Measurements from ENCODE around the gene NOS3.

Gene NOS3

GRCh38 chr7:150979713-150980390 is 11.0 kb upstream of the NOS3 start:
- no peak for DNase-seq (ENCODE audit: low read depth in 1 of 2, low spot score in 1 of 2)

- DNase-seq (ENCODE audit: low read depth in 1 of 2, low spot score in 1 of 2): no peak
These were observed 10.2 kb upstream of the NOS3 start for GRCh38 chr7:150980663-150981062.

DNA sequence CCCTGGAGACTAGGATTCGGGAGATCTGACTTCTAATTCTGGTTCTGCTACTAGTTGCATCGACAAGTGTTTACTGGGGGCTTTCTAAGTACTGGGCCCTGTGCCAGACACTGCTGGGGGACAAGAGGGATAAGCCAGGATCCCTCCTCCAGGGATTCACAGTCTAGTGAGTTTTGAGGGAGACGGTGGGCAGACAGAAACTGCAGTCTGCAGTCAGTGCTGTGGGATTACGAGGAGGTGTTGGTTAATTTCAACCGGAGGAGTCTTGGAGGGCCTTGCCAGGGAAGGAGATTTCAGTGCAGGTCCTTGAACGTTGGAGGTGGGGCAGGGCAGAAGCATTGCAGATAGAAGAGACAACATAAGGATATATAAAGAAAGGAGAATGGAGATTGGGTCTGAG is 9.2 kb upstream of the NOS3 start:
- DNase-seq (ENCODE audit: low read depth in 1 of 2, low spot score in 1 of 2): no peak

DNA sequence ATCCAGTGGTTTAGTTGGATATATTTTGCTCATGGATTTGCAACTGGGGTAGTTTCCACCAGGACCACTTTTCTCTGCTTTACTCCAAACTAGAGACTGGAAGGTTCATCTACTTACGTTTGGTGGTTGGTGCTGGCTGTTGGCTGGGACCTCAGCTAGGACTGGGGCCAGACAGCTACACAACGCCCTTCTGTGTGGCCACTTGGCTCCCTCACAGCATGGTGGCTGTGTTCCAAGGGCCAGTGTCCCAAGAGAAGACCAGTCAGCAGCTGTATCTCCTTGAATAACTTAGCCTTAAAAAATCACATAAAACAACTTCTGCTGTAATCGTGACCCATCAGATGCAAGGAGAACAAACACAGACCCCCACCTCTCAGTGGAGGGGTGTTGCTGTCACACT is 8.5 kb upstream of the NOS3 start:
- no peak for DNase-seq (ENCODE audit: low read depth in 1 of 2, low spot score in 1 of 2)

DNA sequence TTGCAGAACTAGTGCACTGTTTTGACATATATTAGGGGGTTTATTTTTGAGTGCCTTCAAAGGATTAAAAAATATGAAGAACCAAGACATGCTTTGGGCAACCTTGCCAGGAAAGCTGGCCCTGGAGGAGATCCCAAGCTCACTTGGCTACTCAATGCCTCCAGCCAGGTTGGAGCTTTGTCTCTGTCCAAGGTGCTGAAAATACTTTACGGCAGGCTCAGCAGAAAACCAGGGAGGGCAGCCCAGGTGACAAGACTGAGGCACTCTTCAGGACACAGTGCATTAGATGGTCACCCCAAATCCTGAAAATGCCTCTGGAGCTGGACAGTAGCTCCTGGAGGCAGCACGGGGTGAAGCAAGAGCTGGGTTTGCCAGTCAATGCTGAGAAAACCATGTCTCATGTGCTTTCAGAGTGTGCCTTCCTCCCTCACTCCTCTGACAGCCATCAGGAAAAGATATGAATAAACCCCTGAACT is 6.9 kb upstream of the NOS3 start:
- no peak for DNase-seq (ENCODE audit: low read depth in 1 of 2, low spot score in 1 of 2)

DNA sequence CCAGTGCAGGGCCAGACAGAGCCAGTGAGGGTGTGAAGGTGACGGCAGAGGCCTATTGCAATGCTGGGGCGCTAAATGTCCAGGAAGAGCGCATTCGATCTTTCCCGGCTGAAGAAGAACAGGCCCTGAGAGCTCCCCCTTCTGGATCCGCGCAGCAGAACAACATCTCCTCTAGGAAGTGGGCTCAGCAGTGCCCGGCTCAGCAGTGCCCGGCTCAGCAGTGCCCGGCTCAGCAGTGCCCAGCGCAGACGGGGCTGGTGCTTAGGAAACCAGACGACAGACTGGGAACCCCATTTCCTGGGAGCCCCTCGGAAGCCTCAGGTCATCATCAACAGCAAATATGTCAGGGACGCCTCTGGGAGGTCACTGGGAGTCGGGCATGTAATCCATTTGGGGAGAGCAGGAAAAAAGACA is 4.7 kb upstream of the NOS3 start:
- DNase-seq (ENCODE audit: low read depth in 1 of 2, low spot score in 1 of 2): peak in 1 of 2 donors; percentile 39

GRCh38 chr7:150986556-150986955 is 4.3 kb upstream of the NOS3 start:
- no peak for DNase-seq (ENCODE audit: low read depth in 1 of 2, low spot score in 1 of 2)

- peak in 1 of 2 donors; percentile 44 for DNase-seq (ENCODE audit: low read depth in 1 of 2, low spot score in 1 of 2)
These were observed 2.3 kb upstream of the NOS3 start for GRCh38 chr7:150988230-150989226.

DNA sequence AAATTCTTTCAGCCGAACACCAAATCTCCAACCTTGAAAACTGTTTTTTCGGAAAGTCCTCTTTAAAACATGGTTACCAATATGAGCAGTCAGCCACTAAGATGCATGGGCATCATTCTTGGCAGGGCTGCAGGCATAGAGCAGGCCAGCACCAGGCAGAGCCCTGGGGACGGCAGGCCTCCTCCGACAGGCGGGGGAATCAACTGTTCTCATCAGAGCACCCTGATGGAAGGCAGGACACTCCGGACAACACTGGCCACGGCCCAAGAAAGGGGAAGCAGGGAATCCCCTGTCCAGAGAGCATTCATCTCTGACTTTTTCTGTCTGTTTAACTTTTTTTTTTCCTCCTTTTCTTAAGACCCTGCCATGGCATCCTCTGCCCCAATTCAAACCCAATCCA is 1.4 kb upstream of the NOS3 start:
- DNase-seq (ENCODE audit: low read depth in 1 of 2, low spot score in 1 of 2): no peak

DNA sequence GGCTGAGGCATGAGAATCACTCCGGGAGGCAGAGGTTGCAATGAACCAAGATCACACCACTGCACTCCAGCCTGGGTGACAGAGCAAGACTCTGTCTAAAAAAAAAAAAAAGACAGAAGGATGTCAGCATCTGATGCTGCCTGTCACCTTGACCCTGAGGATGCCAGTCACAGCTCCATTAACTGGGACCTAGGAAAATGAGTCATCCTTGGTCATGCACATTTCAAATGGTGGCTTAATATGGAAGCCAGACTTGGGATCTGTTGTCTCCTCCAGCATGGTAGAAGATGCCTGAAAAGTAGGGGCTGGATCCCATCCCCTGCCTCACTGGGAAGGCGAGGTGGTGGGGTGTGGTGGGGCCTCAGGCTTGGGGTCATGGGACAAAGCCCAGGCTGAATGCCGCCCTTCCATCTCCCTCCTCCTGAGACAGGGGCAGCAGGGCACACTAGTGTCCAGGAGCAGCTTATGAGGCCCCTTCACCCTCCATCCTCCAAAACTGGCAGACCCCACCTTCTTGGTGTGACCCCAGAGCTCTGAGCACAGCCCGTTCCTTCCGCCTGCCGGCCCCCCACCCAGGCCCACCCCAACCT is 1.3 kb downstream of the NOS3 start:
- DNase-seq (ENCODE audit: low read depth in 1 of 2, low spot score in 1 of 2): no peak

DNA sequence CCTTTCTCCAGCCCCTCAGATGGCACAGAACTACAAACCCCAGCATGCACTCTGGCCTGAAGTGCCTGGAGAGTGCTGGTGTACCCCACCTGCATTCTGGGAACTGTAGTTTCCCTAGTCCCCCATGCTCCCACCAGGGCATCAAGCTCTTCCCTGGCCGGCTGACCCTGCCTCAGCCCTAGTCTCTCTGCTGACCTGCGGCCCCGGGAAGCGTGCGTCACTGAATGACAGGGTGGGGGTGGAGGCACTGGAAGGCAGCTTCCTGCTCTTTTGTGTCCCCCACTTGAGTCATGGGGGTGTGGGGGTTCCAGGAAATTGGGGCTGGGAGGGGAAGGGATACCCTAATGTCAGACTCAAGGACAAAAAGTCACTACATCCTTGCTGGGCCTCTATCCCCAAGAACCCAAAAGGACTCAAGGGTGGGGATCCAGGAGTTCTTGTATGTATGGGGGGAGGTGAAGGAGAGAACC is 2.1 kb downstream of the NOS3 start:
- no peak for DNase-seq (ENCODE audit: low read depth in 1 of 2, low spot score in 1 of 2)

DNA sequence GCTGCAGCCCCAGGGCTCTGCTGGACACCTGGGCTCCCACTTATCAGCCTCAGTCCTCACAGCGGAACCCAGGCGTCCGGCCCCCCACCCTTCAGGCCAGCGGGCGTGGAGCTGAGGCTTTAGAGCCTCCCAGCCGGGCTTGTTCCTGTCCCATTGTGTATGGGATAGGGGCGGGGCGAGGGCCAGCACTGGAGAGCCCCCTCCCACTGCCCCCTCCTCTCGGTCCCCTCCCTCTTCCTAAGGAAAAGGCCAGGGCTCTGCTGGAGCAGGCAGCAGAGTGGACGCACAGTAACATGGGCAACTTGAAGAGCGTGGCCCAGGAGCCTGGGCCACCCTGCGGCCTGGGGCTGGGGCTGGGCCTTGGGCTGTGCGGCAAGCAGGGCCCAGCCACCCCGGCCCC is 2.7 kb downstream of the NOS3 start:
- no peak for DNase-seq (ENCODE audit: low read depth in 1 of 2, low spot score in 1 of 2)

GRCh38 chr7:150994141-150994837 is 3.5 kb downstream of the NOS3 start:
- no peak for DNase-seq (ENCODE audit: low read depth in 1 of 2, low spot score in 1 of 2)

DNA sequence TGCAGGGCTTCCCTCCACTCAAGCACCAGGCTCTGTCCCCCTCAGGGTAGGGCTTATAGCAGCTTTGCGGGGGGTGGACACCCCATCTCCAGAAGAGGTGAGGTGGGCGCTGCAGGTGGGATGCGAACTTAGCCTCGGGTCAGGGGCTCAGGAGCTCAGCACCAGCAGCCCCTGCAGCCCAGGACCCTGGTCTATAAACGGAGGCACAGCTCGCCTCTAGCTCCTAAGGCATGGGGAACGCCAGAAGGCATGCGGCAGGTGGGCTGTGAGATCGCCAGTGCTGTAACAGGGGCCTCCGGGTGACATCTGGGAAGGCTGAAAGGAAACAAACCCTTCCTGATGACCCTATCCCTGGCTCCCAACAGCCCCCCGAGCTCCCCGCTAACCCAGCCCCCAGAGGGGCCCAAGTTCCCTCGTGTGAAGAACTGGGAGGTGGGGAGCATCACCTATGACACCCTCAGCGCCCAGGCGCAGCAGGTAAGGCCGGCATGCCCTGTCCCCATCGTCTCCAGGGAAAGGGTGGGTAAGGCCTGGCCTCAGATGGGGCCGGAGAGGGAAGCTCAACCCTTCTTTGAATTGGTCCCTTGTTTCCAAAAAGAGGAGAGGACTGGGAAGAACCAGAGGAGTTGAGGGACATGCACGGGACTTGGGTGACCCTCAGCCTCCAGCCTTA is 4.2 kb downstream of the NOS3 start:
- DNase-seq (ENCODE audit: low read depth in 1 of 2, low spot score in 1 of 2): no peak

DNA sequence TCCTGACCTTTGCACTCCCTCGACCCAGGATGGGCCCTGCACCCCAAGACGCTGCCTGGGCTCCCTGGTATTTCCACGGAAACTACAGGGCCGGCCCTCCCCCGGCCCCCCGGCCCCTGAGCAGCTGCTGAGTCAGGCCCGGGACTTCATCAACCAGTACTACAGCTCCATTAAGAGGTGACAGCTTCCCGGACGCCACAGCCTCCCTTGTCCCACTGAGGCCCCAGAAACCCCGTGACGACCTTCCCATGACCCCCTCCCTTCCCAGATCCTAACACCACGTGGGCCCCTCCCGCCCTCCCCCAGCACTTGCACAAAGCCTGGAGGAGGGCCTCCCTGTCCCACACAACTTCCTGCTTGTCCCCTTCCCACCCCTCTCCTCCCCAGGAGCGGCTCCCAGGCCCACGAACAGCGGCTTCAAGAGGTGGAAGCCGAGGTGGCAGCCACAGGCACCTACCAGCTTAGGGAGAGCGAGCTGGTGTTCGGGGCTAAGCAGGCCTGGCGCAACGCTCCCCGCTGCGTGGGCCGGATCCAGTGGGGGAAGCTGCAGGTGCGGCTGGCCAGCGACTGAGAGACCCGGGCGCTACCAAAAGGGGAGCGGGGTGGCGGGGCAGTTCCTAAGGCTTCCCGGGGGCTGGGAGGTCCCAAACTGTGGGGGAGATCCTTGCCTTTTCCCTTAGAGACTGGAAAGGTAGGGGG is 5.7 kb downstream of the NOS3 start:
- no peak for DNase-seq (ENCODE audit: low read depth in 1 of 2, low spot score in 1 of 2)

- no peak for DNase-seq (ENCODE audit: low read depth in 1 of 2, low spot score in 1 of 2)
These were observed 6.3 kb downstream of the NOS3 start for GRCh38 chr7:150997075-150997511.

GRCh38 chr7:150997817-150998216 is 7.0 kb downstream of the NOS3 start:
- no peak for DNase-seq (ENCODE audit: low read depth in 1 of 2, low spot score in 1 of 2)

DNA sequence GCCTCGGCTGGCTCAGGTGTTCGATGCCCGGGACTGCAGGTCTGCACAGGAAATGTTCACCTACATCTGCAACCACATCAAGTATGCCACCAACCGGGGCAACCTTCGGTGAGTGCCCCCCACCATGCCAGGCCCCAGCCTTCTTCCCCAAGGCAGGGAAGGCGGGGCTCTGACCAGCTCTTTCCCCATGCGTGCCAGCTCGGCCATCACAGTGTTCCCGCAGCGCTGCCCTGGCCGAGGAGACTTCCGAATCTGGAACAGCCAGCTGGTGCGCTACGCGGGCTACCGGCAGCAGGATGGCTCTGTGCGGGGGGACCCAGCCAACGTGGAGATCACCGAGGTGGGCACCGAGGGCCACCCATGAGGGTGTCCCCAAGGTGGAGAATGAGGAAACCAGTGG is 7.5 kb downstream of the NOS3 start:
- no peak for DNase-seq (ENCODE audit: low read depth in 1 of 2, low spot score in 1 of 2)

GRCh38 chr7:150999001-150999400 is 8.2 kb downstream of the NOS3 start:
- DNase-seq (ENCODE audit: low read depth in 1 of 2, low spot score in 1 of 2): no peak
